Hindlimb muscle (tissue), 1 donor: ENCODE measurements around the gene MC4R. TPM values are rescaled to one million over a fixed set of nuclear protein-coding genes. Genes with fewer than 3 reads are reported as not detected.

Source experiments
- DNase-seq: peaks from one replicate; pipeline ENCODE4 v3.0.0-alpha.2; 2013
- polyA plus RNA-seq: library from polyadenylated mRNA; unstranded; fragments of 120-200 nt; gene quantifications from one replicate; pipeline ENCODE4 v1.2.1, GENCODE V29; 2013; ENCODE audit not compliant: insufficient read length

MC4R gene
- polyA plus RNA-seq, 1 donor, result 0.45 TPM

- DNase-seq, result no peak
Measured at GRCh38 chr18:60327880-60328279, 44.7 kb downstream of the MC4R start.

DNA sequence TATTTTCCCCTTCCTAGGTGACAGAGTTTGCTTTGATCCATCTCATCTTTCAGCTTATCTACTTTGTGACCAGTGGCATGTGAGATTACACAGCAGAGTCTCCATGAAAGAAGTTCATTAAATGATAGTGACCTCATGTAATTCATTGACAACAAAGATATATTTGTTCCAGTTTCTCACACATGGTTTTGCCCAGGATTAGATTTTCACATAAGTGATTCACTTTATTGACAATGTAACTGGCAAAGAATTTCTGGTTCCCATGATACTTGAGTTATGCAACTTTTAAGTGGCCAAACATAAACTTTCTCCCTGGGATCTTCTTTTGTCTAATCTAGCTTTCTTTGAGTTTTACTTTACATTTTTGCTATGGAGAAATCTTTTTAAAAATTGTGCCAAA, 50.0 kb downstream of the MC4R start:
- no peak for DNase-seq
